ENCODE data around the gene TRIM60.
"Not testable (repeated sequence)": the region's sequence is repeated elsewhere in the genome, so short reads cannot be mapped to it uniquely, and the experiment has no call there.

TRIM60 gene

DNA sequence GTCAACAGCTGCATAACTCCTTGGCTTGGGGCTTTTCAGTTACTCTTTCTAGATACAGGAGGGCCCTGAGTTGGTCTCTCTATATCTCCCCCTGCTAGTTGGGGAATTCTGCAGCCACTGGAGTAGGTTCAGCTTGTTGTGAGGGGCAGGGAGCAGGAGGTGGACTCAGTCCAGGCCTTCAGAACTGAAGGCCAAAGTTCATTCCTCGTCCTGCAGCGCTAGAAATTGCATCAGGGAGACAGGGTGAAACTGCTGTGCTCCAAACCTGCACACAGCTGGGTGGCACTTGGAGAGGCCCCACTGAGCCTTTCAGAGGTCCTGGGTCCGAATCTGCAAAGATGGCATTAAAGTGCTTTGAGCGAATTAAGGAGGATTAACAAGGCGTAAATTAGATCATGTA is 24.9 kb upstream of the TRIM60 start:
- Histone ChIP-seq H3K4me1 (no peaks in the 10 kb centered on the region), H3K27ac (no peak overlapping the region), H3K9ac (no peak overlapping the region), H3K36me3 (no peaks in the 10 kb centered on the region), H3K27me3 (no peaks in the 10 kb centered on the region), H3K4me2 (no peak overlapping the region), H3K9me3 (replicated peaks in 1 of 11) (no peaks in the 10 kb centered on the region), H4K20me1 (no peaks in the 10 kb centered on the region), H3K4me3 (no peak overlapping the region)
- no peak for TF ChIP-seq Cebpa-rat (IDR thresholded peaks at IDR 0.05)

DNA sequence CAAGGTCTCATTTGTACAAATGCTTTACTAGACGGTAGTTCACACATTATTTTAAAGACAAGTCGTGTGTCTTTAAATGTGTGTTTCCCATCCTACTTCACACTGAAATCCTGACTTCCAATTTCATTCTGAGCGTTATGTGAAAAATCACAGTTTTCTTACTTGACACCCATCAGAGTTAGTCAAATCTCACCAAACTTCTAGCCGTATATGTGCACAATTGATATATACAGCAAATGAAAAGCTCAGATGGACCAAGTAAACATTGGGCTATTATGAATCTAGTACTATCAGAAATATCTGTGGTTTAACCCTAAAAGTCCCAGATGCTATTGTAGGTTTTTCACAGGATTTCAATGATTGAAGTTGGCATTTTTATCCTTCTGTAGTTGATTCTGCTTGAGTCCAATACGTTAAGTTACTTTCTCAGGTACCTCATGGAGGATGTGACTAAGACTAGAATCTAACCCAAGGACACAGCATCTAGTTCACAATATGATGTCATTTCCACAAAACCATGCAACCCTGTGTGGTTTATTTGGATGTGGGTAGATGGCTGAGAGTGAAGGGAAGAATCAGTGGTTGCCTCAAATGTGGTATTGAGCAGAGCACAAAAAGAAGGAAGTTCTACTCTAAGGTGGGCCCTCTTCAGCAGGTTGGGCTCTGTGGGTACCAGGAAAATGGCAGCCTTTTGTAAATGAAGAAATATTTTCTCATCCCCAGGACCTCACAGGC is 22.1 kb upstream of the TRIM60 start:
- H4K20me1 ChIP-seq: no peaks in the 10 kb centered on the region
- H3K4me2 ChIP-seq: no peak overlapping the region
- no peaks in the 10 kb centered on the region for H3K9me3 ChIP-seq (replicated peaks in 1 of 11)
- no peaks in the 10 kb centered on the region for H3K36me3 ChIP-seq
- no peak overlapping the region for H3K4me3 ChIP-seq
- no peaks in the 10 kb centered on the region for H3K4me1 ChIP-seq
- no peak overlapping the region for H3K9ac ChIP-seq
- no peak for TF ChIP-seq Cebpa-rat (IDR thresholded peaks at IDR 0.05)
- no peaks in the 10 kb centered on the region for H3K27me3 ChIP-seq
- no peak overlapping the region for H3K27ac ChIP-seq

DNA sequence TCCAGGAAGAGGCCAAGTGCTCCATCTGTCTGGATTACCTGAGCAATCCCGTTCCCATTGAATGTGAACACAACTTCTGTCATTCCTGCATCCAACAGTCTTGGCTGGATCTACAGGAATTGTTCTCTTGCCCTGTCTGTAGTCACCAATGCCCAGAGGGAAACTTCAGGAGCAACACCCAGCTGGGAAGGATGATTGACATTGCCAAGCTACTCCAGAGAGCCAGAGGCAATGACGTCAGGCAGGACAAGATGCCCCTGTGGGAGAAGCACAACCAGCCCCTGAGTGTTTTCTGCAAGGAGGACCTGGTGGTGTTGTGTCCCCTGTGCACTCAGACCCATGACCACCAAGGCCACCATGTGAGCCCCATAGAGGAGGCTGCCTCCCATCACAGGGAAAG is 21.3 kb upstream of the TRIM60 start:
- Histone ChIP-seq H4K20me1 (no peaks in the 10 kb centered on the region), H3K4me1 (no peaks in the 10 kb centered on the region), H3K27ac (no peak overlapping the region), H3K4me3 (no peak overlapping the region), H3K27me3 (no peaks in the 10 kb centered on the region), H3K4me2 (no peak overlapping the region), H3K36me3 (no peaks in the 10 kb centered on the region), H3K9me3 (replicated peaks in 1 of 11) (no peaks in the 10 kb centered on the region), H3K9ac (no peak overlapping the region)
- no peak for TF ChIP-seq Cebpa-rat (IDR thresholded peaks at IDR 0.05)

GRCh38 chr4:165010991-165011390 is 20.8 kb upstream of the TRIM60 start:
- H3K36me3 ChIP-seq: no peaks in the 10 kb centered on the region
- no peaks in the 10 kb centered on the region for H4K20me1 ChIP-seq
- no peak for TF ChIP-seq Cebpa-rat (IDR thresholded peaks at IDR 0.05)

GRCh38 chr4:165011403-165011802 is 20.4 kb upstream of the TRIM60 start:
- no peaks in the 10 kb centered on the region for H3K9me3 ChIP-seq (replicated peaks in 1 of 11)
- H3K4me1 ChIP-seq: no peaks in the 10 kb centered on the region
- no peaks in the 10 kb centered on the region for H3K27me3 ChIP-seq
- no peak overlapping the region for H3K9ac ChIP-seq
- TF ChIP-seq Cebpa-rat (IDR thresholded peaks at IDR 0.05): no peak
- H3K27ac ChIP-seq: no peak overlapping the region
- no peaks in the 10 kb centered on the region for H3K36me3 ChIP-seq
- no peak overlapping the region for H3K4me2 ChIP-seq
- H4K20me1 ChIP-seq: no peaks in the 10 kb centered on the region
- no peak overlapping the region for H3K4me3 ChIP-seq

More at GRCh38 chr4:165010991-165011390, 20.8 kb upstream of the TRIM60 start:
- H3K4me3 ChIP-seq: no peak overlapping the region
- H3K27me3 ChIP-seq: no peaks in the 10 kb centered on the region
- no peaks in the 10 kb centered on the region for H3K4me1 ChIP-seq
- H3K9me3 ChIP-seq (replicated peaks in 1 of 11): no peaks in the 10 kb centered on the region
- no peak overlapping the region for H3K27ac ChIP-seq
- no peak overlapping the region for H3K4me2 ChIP-seq
- no peak overlapping the region for H3K9ac ChIP-seq

DNA sequence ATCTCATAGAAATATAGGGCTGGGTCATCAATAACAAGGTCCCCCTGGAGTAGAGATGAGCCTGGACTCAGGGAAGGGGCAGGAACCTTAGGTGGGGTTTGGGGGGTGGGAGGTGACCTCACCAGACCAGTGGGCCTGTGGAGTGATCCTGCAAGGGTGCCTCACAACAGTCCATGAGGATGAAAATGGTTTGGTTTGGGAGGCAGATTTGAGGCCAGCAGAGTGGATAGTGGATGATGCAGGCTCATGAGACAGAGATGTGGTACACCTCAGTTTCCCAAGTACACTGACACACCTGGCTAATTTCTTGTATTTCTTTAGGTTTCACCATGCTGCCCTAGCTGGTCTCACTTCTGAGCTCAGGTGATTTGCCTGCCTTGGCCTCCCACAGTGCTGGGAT is 18.1 kb upstream of the TRIM60 start:
- Histone ChIP-seq H3K36me3 (no peaks in the 10 kb centered on the region), H3K4me1 (no peaks in the 10 kb centered on the region), H3K9me3 (replicated peaks in 1 of 11) (no peaks in the 10 kb centered on the region), H3K27ac (no peak overlapping the region), H4K20me1 (no peaks in the 10 kb centered on the region), H3K4me2 (no peak overlapping the region), H3K9ac (no peak overlapping the region), H3K4me3 (no peak overlapping the region), H3K27me3 (no peaks in the 10 kb centered on the region)
- no peak for TF ChIP-seq Cebpa-rat (IDR thresholded peaks at IDR 0.05)

DNA sequence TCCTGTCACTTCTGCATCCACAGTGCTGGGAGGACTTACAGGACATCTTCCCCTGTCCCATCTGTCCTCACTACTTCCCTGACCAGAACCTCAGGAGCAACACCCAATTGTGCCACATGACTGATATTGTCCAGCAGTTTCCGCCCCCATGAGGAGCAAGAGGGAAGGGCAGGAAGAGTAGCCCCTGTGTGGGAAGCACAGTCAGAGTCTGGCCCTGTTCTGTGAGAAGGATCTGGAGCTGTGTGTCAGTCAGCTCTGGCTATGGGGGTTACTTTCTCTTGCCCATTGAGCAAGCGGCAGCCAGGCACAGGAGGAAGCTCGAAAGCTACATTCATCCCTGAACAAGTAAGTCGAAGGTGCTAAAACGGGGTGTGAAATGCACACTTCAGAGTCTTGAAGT is 14.8 kb upstream of the TRIM60 start:
- no peak overlapping the region for H3K4me2 ChIP-seq
- H3K4me3 ChIP-seq: no peak overlapping the region
- no peak for TF ChIP-seq Cebpa-rat (IDR thresholded peaks at IDR 0.05)
- no peak overlapping the region for H3K27ac ChIP-seq
- no peaks in the 10 kb centered on the region for H3K4me1 ChIP-seq
- no peaks in the 10 kb centered on the region for H3K27me3 ChIP-seq
- peaks cover 0 to 6% (median 0%) of the 10 kb centered on the region in 11 experiments; a peak in 3 of 22 replicates for H3K9me3 ChIP-seq (replicated peaks in 1 of 11)
- no peaks in the 10 kb centered on the region for H4K20me1 ChIP-seq
- no peaks in the 10 kb centered on the region for H3K36me3 ChIP-seq
- no peak overlapping the region for H3K9ac ChIP-seq

DNA sequence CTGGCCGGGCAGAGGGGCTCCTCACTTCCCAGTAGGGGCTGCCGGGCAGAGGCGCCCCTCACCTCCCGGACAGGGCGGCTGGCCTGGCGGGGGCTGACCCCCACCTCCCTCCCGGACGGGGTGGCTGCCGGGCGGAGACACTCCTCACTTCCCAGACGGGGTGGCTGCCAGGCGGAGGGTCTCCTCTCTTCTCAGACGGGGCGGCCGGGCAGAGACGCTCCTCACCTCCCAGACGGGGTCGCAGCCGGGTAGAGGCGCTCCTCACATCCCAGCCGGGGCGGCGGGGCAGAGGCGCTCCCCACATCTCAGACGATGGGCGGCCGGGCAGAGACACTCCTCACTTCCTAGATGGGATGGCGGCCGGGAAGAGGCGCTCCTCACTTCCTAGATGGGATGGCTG is 11.8 kb upstream of the TRIM60 start:
- H3K9ac ChIP-seq; H3K4me3 ChIP-seq; H3K27me3 ChIP-seq; H3K36me3 ChIP-seq; H3K9me3 ChIP-seq (replicated peaks in 1 of 11); H4K20me1 ChIP-seq; H3K27ac ChIP-seq; H3K4me2 ChIP-seq; H3K4me1 ChIP-seq: not testable (repeated sequence)

- H4K20me1 ChIP-seq; H3K4me1 ChIP-seq; H3K36me3 ChIP-seq; H3K27ac ChIP-seq; H3K4me3 ChIP-seq; H3K4me2 ChIP-seq; H3K27me3 ChIP-seq; H3K9ac ChIP-seq; H3K9me3 ChIP-seq (replicated peaks in 1 of 11): not testable (repeated sequence)
Measured at GRCh38 chr4:165025782-165026181, 6.0 kb upstream of the TRIM60 start.

DNA sequence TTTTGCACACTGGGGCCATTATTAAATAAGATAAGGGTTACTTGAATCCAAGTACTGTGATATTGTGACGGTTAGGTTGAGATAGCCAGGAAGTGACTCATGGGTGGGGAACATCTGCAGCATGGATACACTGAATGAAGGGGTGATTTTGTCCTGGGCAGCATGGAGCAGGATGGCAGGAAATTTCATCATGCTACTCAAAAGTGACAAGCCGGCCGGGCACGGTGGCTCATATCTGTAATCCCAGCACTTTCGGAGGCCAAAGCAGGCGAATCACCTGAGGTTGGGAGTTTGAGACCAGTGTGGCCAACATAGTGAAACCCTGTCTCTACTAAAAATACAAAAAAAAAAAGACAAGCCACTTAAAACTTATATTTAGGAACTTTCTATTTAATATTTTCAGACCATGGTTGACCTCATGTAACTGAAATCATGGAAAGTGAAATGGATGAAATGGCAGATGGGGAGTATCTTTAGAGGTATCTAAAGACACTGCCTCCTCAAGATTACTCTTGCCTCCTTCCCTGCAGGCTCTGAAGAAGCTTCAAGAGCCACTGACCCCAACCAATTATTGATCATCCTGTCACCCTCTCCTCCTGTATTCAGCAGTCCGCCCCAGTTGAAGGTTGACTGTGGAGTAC is 3.9 kb upstream of the TRIM60 start:
- Histone ChIP-seq H3K36me3 (no peaks in the 10 kb centered on the region), H3K4me2 (no peak overlapping the region), H3K4me3 (no peak overlapping the region), H3K27me3 (no peaks in the 10 kb centered on the region), H3K9me3 (replicated peaks in 1 of 11) (peaks cover 10 to 20% (median 17%) of the 10 kb centered on the region in 11 experiments), H3K4me1 (no peaks in the 10 kb centered on the region), H3K27ac (no peak overlapping the region), H4K20me1 (no peaks in the 10 kb centered on the region), H3K9ac (no peak overlapping the region)
- no peak for TF ChIP-seq Cebpa-rat (IDR thresholded peaks at IDR 0.05)
